Caco-2 (cell line): Measurements from ENCODE around the gene ACVR2B. TPM values are rescaled to one million over a fixed set of nuclear protein-coding genes. Genes with fewer than 3 reads are reported as not detected.
A peak's percentile ranks its signal among the peaks of the same experiment; 100 is the strongest.

ENCODE experiments used
- BruUV-seq: library from RNA; stranded (reverse); fragments of 400-500 nt; replicated peaks from 2 replicates; lab custom pipeline; 2021; lab: Mats Ljungman, UMichigan
- CTCF ChIA-PET: fragments of 300-600 bp; sonication (Branson Sonifier 250); formaldehyde crosslinking; loops from one replicate; lab custom pipeline; 2022; ENCODE audit warnings: antibody characterized with exemption; lab: Charles Lee
- POLR2A ChIA-PET: fragments of 300-600 bp; sonication (Branson Sonifier 250); formaldehyde crosslinking; loops from one replicate; lab custom pipeline; 2022; ENCODE audit warnings: antibody characterized with exemption; lab: Charles Lee
- DNase-seq, 2 experiments: peaks; one replicate each; pipeline versions ENCODE4 v3.0.0 to v3.0.0-alpha.2; 2020 to 2022
- H3K27me3 ChIP-seq: replicated peaks from 2 replicates; pipeline ENCODE4 v1.6.0; 2011; ENCODE audit warnings: low read length; ENCODE audit not compliant: control insufficient read depth, insufficient read depth
- H3K36me3 ChIP-seq: 2 replicates; pipeline ENCODE4 v1.5.1; 2011; ENCODE audit warnings: low read length; ENCODE audit not compliant: control insufficient read depth, insufficient read depth
- H3K4me1 ChIP-seq: fragments of 250-450 bp; sonication (Bioruptor Pico); 2 replicates; pipeline ENCODE4 v1.5.1; 2020; ENCODE audit warnings: mild to moderate bottlenecking
- H3K4me3 ChIP-seq: 2 replicates; pipeline ENCODE4 v1.5.1; 2011; ENCODE audit warnings: low read depth, mild to moderate bottlenecking, control low read depth, low read length
- H3K9me3 ChIP-seq: fragments of 250-450 bp; sonication (Bioruptor Pico); 2 replicates; pipeline ENCODE4 v1.5.1; 2020; ENCODE audit warnings: mild to moderate bottlenecking, moderate library complexity
- H3K27ac Mint-ChIP-seq: one replicate; pipeline ENCODE4 v1.8.0; 2022; ENCODE audit warnings: mixed read lengths; ENCODE audit not compliant: unreplicated experiment
- H3K27me3 Mint-ChIP-seq: one replicate; pipeline ENCODE4 v1.8.0; 2022; ENCODE audit warnings: mixed read lengths; ENCODE audit not compliant: insufficient read depth, unreplicated experiment
- H3K36me3 Mint-ChIP-seq: one replicate; pipeline ENCODE4 v1.8.0; 2022; ENCODE audit warnings: mild to moderate bottlenecking, mixed read lengths; ENCODE audit not compliant: insufficient read depth, unreplicated experiment
- H3K4me1 Mint-ChIP-seq: one replicate; pipeline ENCODE4 v1.8.0; 2022; ENCODE audit warnings: low read depth, mixed read lengths; ENCODE audit not compliant: unreplicated experiment
- H3K4me3 Mint-ChIP-seq: one replicate; pipeline ENCODE4 v1.8.0; 2022; ENCODE audit warnings: mild to moderate bottlenecking, moderate library complexity, mixed read lengths; ENCODE audit not compliant: unreplicated experiment
- H3K9me3 Mint-ChIP-seq: one replicate; pipeline ENCODE4 v1.8.0; 2022; ENCODE audit warnings: mixed read lengths; ENCODE audit not compliant: unreplicated experiment
- CTCF ChIP-seq, 2 experiments: fragments of 200-600 bp in 1 of 2; IDR thresholded peaks; 1 replicate in 1 of 2; 2 replicates in 1 of 2; pipeline versions ENCODE4 v1.5.1 to v1.8.0; 2011 to 2022; ENCODE audit warnings: antibody characterized with exemption in 1 of 2, control low read depth in 1 of 2, inconsistent platforms in 1 of 2, low read depth in 1 of 2, low read length in 1 of 2, mild to moderate bottlenecking in 1 of 2, moderate library complexity in 1 of 2; ENCODE audit not compliant: insufficient read depth in 1 of 2, severe bottlenecking in 1 of 2, unreplicated experiment in 1 of 2
- intact Hi-C: fragments of 100-400 bp; cut with micrococcal nuclease; formaldehyde crosslinking; loops from one replicate; pipeline ENCODE4 v1.10.0; 2022; ENCODE audit not compliant: unreplicated experiment
- total RNA-seq: library from RNA; stranded (reverse); gene quantifications from 2 replicates; pipeline ENCODE4 v1.2.3, GENCODE V29; 2022

Gene ACVR2B
- total RNA-seq, 1 experiment from 2014 or later = 21.4 TPM

- TF ChIP-seq CTCF (IDR thresholded peaks at IDR 0.05; ENCODE audit: insufficient read depth in 1 of 2, low read depth in 1 of 2, low read length in 1 of 2, severe bottlenecking in 1 of 2, unreplicated experiment in 1 of 2) = no peak
- intact Hi-C loops = no loop called here
- ChIA-PET POLR2A (no interaction called here), CTCF (no interaction called here)
- H3K27me3 ChIP-seq = no peaks in the 10 kb centered on the region
- Mint-ChIP-seq H3K36me3 (peaks cover 5% of the 10 kb centered on the region), H3K27ac (no peak overlapping the region), H3K9me3 (no peaks in the 10 kb centered on the region), H3K4me1 (no peaks in the 10 kb centered on the region), H3K4me3 (no peak overlapping the region), H3K27me3 (no peaks in the 10 kb centered on the region)
- BruUV-seq = no TSS peak
- no peaks in the 10 kb centered on the region for H3K9me3 ChIP-seq
- no peaks in the 10 kb centered on the region for H3K36me3 ChIP-seq
- H3K4me3 ChIP-seq = no peak overlapping the region
- no peaks in the 10 kb centered on the region for H3K4me1 ChIP-seq
- DNase-seq = no peak
Measured at GRCh38 chr3:38491215-38491614, 37.5 kb downstream of the ACVR2B start.

DNA sequence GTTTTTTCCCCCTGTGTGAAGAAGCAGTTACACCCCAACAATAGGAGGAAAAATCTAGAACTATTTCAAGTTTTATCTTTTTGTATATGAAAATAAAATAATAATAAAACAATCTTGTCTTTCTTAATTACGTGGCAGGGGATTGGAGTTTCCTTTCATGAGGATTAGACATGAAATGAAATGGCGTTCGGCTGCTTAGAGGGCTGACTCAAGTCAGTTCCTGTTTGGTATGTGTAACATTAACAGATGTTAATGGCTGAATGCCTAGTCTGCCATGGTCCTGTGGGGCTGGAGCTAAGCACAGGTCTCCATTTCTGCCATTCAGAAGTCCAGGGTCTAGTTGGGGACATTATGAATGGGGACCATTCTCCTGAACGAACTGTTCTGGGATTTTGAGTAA lies 39.3 kb downstream of the ACVR2B start:
- ChIA-PET CTCF (no interaction called here), POLR2A (no interaction called here)

DNA sequence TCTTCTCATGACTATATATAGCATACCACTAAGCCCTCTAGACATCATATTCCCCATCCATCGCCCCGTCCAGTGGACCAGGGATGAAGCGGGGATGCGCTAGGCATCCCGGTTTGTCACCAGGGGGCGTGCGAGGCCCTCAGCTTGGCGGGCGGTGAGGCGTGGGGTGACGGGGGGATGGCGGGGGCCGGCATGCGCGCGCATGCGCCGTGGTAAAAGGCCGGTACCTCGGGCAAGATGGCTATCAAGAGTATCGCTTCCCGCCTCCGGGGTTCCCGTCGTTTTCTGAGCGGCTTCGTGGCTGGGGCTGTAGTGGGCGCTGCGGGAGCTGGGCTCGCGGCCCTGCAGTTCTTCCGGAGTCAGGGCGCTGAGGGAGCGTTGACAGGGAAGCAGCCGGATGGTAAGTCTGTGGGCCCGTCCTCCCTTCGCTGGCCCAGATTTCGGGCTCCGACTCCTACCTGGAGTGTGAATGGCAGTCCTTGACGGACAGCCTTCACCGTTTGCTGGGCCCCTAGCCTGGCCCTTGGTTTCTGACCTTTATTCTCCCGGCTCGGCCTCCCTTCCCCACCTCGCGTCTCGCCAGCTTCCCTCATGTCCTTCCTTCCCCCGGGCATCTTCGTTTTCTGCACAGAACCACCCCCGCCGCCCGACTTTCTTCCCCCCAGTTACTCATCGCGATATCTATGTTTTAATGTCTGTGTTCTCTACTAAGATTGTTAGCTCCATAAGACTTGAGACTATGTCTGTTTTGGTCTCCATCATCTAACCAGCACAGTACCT lies 42.6 kb downstream of the ACVR2B start, which contains the start of gene EXOG:
EXOG (plus strand) TSS at position 210 of the 780 bp plus-strand sequence; CDS start at position 238, 28 bp downstream.
- H3K27me3 ChIP-seq = no peaks in the 10 kb centered on the region
- TSS peak; percentile 89 for BruUV-seq
- H3K36me3 ChIP-seq = no peaks in the 10 kb centered on the region
- ChIA-PET CTCF (interaction anchor here (0.5 to 1.9 kb wide), 13 partner anchors 17 to 1006 kb away, joined by 3 to 14 read pairs (median 3); partner anchors contain the start of gene ACVR2B), POLR2A (interaction anchor here (0.6 to 0.7 kb wide), 3 partner anchors 57 to 476 kb away, joined by 3 to 13 read pairs (median 7); no protein-coding TSS in a partner anchor)
- H3K4me1 Mint-ChIP-seq = no peaks in the 10 kb centered on the region
- H3K27me3 Mint-ChIP-seq = no peaks in the 10 kb centered on the region
- H3K27ac Mint-ChIP-seq = peak within 1 kb of the TSS; percentile 85
- peak; percentile 78 to 93 for TF ChIP-seq CTCF (IDR thresholded peaks at IDR 0.05; ENCODE audit: insufficient read depth in 1 of 2, low read depth in 1 of 2, low read length in 1 of 2, severe bottlenecking in 1 of 2, unreplicated experiment in 1 of 2)
- peaks cover 7% of the 10 kb centered on the region; the same call in 1 of the 2 replicates for H3K4me1 ChIP-seq
- H3K9me3 Mint-ChIP-seq = no peaks in the 10 kb centered on the region
- H3K4me3 Mint-ChIP-seq = peak within 1 kb of the TSS; percentile 94
- peak within 1 kb of the TSS; percentile 56 for H3K4me3 ChIP-seq
- H3K36me3 Mint-ChIP-seq = peaks cover 12% of the 10 kb centered on the region
- intact Hi-C loops = loop anchor here (1.0 kb wide), 4 partner anchors 41 to 504 kb away; no protein-coding TSS in a partner anchor
- DNase-seq = peak; percentile 95 to 96
- H3K9me3 ChIP-seq = no peaks in the 10 kb centered on the region

More for the DNA sequence above, 39.3 kb downstream of the ACVR2B start:
- no peak for DNase-seq
- no peaks in the 10 kb centered on the region for H3K27me3 Mint-ChIP-seq
- Histone ChIP-seq H3K36me3 (no peaks in the 10 kb centered on the region), H3K9me3 (no peaks in the 10 kb centered on the region), H3K4me3 (no peak overlapping the region), H3K4me1 (no peaks in the 10 kb centered on the region), H3K27me3 (no peaks in the 10 kb centered on the region)
- no peak overlapping the region for H3K27ac Mint-ChIP-seq
- H3K36me3 Mint-ChIP-seq = peaks cover 12% of the 10 kb centered on the region
- TF ChIP-seq CTCF (IDR thresholded peaks at IDR 0.05; ENCODE audit: insufficient read depth in 1 of 2, low read depth in 1 of 2, low read length in 1 of 2, severe bottlenecking in 1 of 2, unreplicated experiment in 1 of 2) = no peak
- H3K4me3 Mint-ChIP-seq = no peak overlapping the region
- no peaks in the 10 kb centered on the region for H3K9me3 Mint-ChIP-seq
- BruUV-seq = no TSS peak
- intact Hi-C loops = no loop called here
- H3K4me1 Mint-ChIP-seq = no peaks in the 10 kb centered on the region
